K562 (cell line): ENCODE measurements around the gene TSPAN14. TPM values are rescaled to one million over a fixed set of nuclear protein-coding genes. Genes with fewer than 3 reads are reported as not detected.

Experiments
- BCLAF1 ChIP-seq, 2 experiments: fragments of 450-650 bp in 1 of 2; IDR thresholded peaks; 2 replicates each; pipeline ENCODE4 v1.6.1; 2011 to 2017; ENCODE audit warnings: low read depth in 2 of 2, antibody characterized with exemption in 1 of 2, borderline replicate concordance in 1 of 2, low read length in 1 of 2, mild to moderate bottlenecking in 1 of 2, mixed read lengths in 1 of 2; ENCODE audit not compliant: control insufficient read depth in 1 of 2
- COPS2 ChIP-seq: fragments of 450-650 bp; conservative IDR thresholded peaks from 2 replicates; pipeline ENCODE4 v1.6.1; 2016; ENCODE audit warnings: mild to moderate bottlenecking, moderate library complexity
- GATA2 ChIP-seq: sonication (generic); formaldehyde crosslinking; IDR thresholded peaks from 2 replicates; pipeline ENCODE4 v1.4.0; 2020; ENCODE audit warnings: mild to moderate bottlenecking, missing genetic modification reagents
- HNRNPK ChIP-seq: fragments of 200-400 bp; formaldehyde crosslinking; IDR thresholded peaks from one replicate; pipeline ENCODE4 v1.6.1; 2018; ENCODE audit warnings: mild to moderate bottlenecking, low read depth, low read length; ENCODE audit not compliant: poor library complexity, severe bottlenecking
- MXI1 ChIP-seq: IDR thresholded peaks from 2 replicates; pipeline ENCODE4 v1.6.1; 2011; ENCODE audit warnings: low read depth, mild to moderate bottlenecking, improper control_type of control experiment, low read length
- NEUROD1 ChIP-seq: fragments of 150-350 bp; IDR thresholded peaks from 2 replicates; pipeline ENCODE4 v1.6.1; 2014; ENCODE audit warnings: borderline replicate concordance, low read length, low read depth; ENCODE audit not compliant: partially characterized antibody
- PBX2 ChIP-seq, 2 experiments: IDR thresholded peaks in 1 of 2; conservative IDR thresholded peaks in 1 of 2; 2 replicates each; pipeline ENCODE4 v1.6.1; 2016; ENCODE audit warnings: low read depth in 2 of 2, mild to moderate bottlenecking in 1 of 2, missing compliant biosample characterization in 1 of 2, missing genetic modification characterization in 1 of 2, moderate library complexity in 1 of 2
- PTRF ChIP-seq: fragments of 450-650 bp; IDR thresholded peaks from 2 replicates; pipeline ENCODE4 v1.6.1; 2016; ENCODE audit warnings: mild to moderate bottlenecking, missing genetic modification characterization, missing compliant biosample characterization
- RNF2 ChIP-seq: sonication (generic); IDR thresholded peaks from 2 replicates; pipeline ENCODE4 v1.6.1; 2016
- SAP30 ChIP-seq: fragments of 200-600 bp; sonication (generic); IDR thresholded peaks from 2 replicates; pipeline ENCODE4 v1.6.1; 2012; ENCODE audit warnings: borderline replicate concordance, low read depth, mild to moderate bottlenecking, moderate library complexity, low read length, control low read depth, inconsistent platforms; ENCODE audit not compliant: insufficient read depth, poor library complexity, severe bottlenecking
- ZNF146 ChIP-seq: IDR thresholded peaks from one replicate; pipeline ENCODE4 v1.6.1; 2018; ENCODE audit warnings: missing compliant biosample characterization; ENCODE audit not compliant: unreplicated experiment
- ZNF239 ChIP-seq: fragments of 250-450 bp; sonication (Bioruptor Pico); IDR thresholded peaks from 2 replicates; pipeline ENCODE4 v1.4.0; 2020; ENCODE audit warnings: mild to moderate bottlenecking
- ZNF551 ChIP-seq: fragments of 250-450 bp; sonication (Bioruptor Pico); IDR thresholded peaks from 2 replicates; pipeline ENCODE4 v1.5.0; 2021; ENCODE audit warnings: mild to moderate bottlenecking, moderate library complexity
- ZNF717 ChIP-seq: fragments of 250-450 bp; sonication (Bioruptor Pico); IDR thresholded peaks from 2 replicates; pipeline ENCODE4 v1.5.0; 2021
- polyA plus RNA-seq, 8 experiments: library from polyadenylated mRNA; depleted of rRNA in 4 of 8; stranded (reverse) in 5 of 8; unstranded in 3 of 8; fragments of >200 nt; fragmentation: Nextera tagmentation in 2 of 8; fragmentation: Illumina TruSeq in 1 of 8; extraction: Ambion mirVana in 2 of 8; extraction: Trizol in 1 of 8; gene quantifications; 2 replicates each; pipeline versions ENCODE4 v1.2.1 to v1.2.3, GENCODE V29; 2011 to 2014; ENCODE audit warnings: inconsistent platforms in 1 of 8, missing spikeins in 1 of 8
- total RNA-seq, 7 experiments: library from RNA; depleted of rRNA in 6 of 7; stranded (reverse); fragments of >200 nt in 6 of 7; fragmentation: Illumina TruSeq in 2 of 7; extraction: Trizol in 2 of 7; gene quantifications; 2 replicates each; pipeline versions ENCODE4 v1.2.1 to v1.2.3, GENCODE V29; 2011 to 2021; ENCODE audit warnings: low replicate concordance in 1 of 7
- TF ChIP-seq, protein P1 (sequence below): IDR thresholded peaks from 3 replicates; pipeline ENCODE4 v1.6.1; 2011; ENCODE audit warnings: borderline replicate concordance, mild to moderate bottlenecking; ENCODE audit not compliant: insufficient read length, insufficient read depth
- TF ChIP-seq, protein P2 (sequence below): IDR thresholded peaks from 2 replicates; pipeline ENCODE4 v1.6.1; 2012; ENCODE audit warnings: low read depth, low read length, improper control_type of control experiment, borderline replicate concordance

TSPAN14 gene
- total and polyA plus RNA-seq, 9 of the 15 experiments (the other 6 are each of a cell fraction or from before 2014, with no cell fraction given) = 5.8 to 92.9 (median 23.3) TPM

DNA sequence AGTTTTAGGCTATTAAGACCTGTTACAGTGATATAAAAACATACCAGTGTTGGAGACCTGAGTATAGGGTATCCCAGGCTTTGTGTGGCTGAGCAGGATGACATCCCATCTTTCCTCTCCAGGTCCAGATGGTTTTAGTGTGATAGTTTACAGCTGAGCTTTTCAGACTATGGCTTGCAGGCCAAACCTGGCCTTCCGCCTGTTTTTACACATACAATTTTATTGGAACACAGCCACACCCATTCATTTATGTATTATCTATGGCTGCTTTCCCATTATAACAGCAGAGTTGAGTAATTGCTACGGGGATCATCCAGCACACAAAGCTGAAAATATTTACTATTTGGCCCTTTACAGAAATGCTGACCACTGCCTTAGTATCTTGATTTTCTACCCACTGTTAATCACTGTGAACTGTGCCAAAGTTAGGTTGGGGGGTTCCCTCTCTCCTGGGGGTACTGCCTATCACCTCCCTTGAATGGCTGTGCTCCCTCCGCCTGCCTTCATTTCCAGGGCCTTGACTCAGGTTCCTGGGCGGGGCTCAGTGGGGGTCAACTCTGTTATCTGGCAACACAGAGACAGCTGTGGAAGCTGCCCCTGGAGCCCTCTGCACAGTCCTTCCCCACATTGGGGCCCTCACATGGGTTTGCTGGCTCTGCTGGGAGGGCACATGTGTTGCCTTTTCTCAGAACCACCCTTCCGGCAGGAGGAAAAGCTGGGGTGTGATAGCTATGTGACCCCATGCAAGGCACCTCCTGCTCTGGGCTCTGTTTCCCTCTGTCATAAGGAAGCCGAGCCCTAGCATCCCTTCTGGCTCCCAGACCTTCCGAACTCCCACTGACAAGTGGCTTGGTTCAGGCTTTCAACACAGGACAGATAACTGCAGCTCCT is 43.3 kb downstream of the TSPAN14 start (continued):
- peak; percentile 50 for TF ChIP-seq NEUROD1
- TF ChIP-seq GATA2 (CRISPR knock-in tag) = peak; percentile 86
- TF ChIP-seq, protein P1, sequence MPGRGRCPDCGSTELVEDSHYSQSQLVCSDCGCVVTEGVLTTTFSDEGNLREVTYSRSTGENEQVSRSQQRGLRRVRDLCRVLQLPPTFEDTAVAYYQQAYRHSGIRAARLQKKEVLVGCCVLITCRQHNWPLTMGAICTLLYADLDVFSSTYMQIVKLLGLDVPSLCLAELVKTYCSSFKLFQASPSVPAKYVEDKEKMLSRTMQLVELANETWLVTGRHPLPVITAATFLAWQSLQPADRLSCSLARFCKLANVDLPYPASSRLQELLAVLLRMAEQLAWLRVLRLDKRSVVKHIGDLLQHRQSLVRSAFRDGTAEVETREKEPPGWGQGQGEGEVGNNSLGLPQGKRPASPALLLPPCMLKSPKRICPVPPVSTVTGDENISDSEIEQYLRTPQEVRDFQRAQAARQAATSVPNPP = no peak
- TF ChIP-seq, protein P2, sequence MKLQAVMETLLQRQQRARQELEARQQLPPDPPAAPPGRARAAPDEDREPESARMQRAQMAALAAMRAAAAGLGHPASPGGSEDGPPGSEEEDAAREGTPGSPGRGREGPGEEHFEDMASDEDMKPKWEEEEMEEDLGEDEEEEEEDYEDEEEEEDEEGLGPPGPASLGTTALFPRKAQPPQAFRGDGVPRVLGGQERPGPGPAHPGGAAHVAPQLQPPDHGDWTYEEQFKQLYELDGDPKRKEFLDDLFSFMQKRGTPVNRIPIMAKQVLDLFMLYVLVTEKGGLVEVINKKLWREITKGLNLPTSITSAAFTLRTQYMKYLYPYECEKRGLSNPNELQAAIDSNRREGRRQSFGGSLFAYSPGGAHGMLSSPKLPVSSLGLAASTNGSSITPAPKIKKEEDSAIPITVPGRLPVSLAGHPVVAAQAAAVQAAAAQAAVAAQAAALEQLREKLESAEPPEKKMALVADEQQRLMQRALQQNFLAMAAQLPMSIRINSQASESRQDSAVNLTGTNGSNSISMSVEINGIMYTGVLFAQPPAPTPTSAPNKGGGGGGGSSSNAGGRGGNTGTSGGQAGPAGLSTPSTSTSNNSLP = peak; percentile 51; the same call in 1 of the 2 replicates
- no peak for TF ChIP-seq ZNF717 (CRISPR knock-in tag)
- no peak for TF ChIP-seq ZNF146 (CRISPR knock-in tag)
- 0 out of 4 replicates have a peak, but pooled peaks of 1 of the 2 experiments have one; percentile 14 for TF ChIP-seq BCLAF1 (IDR thresholded peaks at IDR 0.05; ENCODE audit: borderline replicate concordance in 1 of 2, control insufficient read depth in 1 of 2, low read depth in 2 of 2, low read length in 1 of 2)
- TF ChIP-seq RNF2 = peak; percentile 75
- TF ChIP-seq HNRNPK = no peak
- no peak for TF ChIP-seq ZNF551 (CRISPR knock-in tag)
- no peak for TF ChIP-seq SAP30
- peak; percentile 37; the same call in 1 of the 2 replicates for TF ChIP-seq ZNF239 (CRISPR knock-in tag)
- no peak for TF ChIP-seq PTRF (tag)
- TF ChIP-seq COPS2 = no peak
- no peak for TF ChIP-seq PBX2 (CRISPR knock-in tag; IDR thresholded peaks at IDR 0.05; ENCODE audit: low read depth)
- TF ChIP-seq PBX2 (tag; conservative IDR thresholded peaks at IDR 0.05; ENCODE audit: low read depth) = no peak
- TF ChIP-seq MXI1 = peak; percentile 90
